MV-4-11 (cell line): ENCODE results near the gene DNAJC25.

ENCODE experiments used
- DNase-seq: peaks from one replicate; lab custom pipeline; 2025; lab: John Stamatoyannopoulos, UW

DNAJC25 gene

DNA sequence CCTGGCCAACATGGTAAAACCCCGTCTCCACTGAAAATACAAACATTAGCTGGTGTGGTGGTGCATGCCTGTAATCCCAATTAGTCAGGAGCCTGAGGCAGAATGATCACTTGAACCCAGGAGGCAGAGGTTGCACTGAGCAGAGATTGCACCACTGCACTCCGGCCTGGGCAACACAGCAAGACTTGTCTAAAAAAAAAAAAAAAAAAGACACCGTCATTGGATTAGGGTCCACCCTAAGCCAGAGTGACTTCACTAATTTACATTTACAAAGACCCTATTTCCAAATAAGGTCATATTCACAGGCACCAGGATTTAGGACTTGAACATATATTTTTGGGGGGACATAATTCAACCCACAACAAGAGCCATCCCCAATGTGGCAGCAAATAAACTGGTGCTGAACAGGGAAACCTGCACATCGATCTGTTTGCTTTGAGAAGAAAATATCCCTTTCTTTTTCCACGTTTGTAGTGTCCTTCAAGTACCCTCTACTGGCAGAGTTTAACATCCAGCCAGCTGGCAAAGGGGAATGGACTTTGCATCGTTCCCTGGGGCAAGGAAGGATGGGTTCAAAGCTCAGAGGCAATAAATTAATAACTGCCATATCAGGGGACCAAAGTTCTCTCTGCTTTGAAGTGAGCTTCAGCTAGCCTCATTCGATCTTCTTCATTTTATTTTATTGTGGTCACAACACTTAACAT lies 3.7 kb upstream of the DNAJC25 start:
- DNase-seq = no peak

DNA sequence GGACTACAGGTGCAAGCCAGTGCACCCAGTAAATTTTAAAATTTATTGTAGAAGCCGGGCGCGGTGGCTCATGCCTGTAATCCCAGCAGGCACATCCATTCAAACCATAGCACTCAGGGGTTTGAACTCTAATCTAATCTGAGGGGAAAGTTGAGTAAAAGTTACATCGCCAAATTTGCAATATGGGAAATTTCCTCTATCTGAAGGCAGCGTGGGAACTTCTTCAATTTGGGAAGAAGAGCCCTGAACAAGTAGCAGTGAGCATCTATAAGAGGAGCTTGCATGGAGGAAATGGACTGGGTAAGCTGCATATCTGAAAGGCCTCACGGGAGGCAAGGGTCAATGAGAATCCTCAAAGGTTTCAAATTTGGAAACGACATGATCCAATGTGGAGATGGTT lies 2.7 kb upstream of the DNAJC25 start:
- no peak for DNase-seq

DNA sequence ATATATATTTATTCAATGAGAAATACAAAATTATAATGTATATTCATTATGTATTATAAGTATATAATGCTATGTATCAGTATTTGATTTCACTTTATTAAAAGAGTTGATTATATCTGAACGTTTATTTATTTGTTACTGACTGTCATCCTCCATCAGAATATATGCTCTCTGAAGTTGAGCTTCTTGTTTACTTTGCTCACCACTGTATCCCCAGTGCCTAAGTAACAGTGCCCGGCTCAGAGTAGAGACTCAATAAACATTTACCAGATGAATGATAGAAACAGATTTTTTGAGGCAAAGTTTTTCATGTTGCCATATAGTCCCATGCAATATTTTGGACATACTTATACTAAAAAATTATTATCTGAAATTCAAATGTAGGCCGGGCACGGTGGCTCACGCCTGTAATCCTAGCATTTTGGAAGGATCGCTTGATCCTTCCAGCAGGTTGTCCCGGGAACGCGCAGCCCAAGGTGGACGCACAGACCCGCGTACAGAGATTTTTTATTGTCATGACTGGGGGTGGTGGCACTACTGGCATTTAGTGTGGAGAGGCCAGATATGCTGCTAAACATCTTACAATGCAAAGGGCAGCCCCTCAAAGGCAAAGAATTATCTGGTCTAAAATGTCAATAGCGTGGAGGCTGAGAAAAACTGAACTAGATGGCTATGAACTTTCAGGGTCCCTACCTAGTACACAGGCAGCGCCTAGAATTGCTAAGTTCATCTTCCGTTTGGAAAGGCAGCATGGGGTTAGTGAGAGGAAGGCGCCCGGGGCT lies 761 bp upstream of the DNAJC25 start:
- no peak for DNase-seq

DNA sequence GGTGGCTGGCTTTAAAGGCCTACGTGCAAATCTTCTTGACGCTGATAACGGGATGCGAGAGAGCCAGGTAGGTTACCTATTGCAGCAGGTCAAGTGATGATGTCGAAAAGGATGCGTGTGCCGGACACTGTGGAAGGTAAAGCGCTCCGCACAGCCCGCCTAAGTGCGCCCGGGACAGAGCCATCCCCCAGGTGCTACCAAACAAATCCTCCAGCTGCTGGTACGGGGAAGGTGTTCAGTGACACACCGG lies 245 bp upstream of the DNAJC25 start:
- no peak for DNase-seq

DNA sequence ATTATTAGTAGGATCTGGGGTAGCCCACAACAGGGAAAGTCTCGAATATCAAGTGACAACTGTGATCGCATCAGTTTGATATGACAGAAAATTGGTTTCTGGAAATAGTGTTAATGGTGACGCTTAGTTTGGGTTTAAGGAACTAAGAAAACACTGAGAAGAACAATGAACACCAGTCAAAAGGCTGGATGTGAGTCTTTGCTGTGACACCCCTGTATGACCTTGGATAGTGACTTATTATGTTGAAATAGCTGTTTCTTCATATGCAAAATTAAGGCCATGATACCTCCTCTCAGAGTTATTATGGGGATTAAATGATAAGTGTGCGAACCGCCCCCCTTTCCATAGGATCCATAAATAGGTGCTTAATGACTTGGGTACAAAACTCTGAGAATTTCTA lies 926 bp downstream of the DNAJC25 start:
- DNase-seq = peak; percentile 55

DNA sequence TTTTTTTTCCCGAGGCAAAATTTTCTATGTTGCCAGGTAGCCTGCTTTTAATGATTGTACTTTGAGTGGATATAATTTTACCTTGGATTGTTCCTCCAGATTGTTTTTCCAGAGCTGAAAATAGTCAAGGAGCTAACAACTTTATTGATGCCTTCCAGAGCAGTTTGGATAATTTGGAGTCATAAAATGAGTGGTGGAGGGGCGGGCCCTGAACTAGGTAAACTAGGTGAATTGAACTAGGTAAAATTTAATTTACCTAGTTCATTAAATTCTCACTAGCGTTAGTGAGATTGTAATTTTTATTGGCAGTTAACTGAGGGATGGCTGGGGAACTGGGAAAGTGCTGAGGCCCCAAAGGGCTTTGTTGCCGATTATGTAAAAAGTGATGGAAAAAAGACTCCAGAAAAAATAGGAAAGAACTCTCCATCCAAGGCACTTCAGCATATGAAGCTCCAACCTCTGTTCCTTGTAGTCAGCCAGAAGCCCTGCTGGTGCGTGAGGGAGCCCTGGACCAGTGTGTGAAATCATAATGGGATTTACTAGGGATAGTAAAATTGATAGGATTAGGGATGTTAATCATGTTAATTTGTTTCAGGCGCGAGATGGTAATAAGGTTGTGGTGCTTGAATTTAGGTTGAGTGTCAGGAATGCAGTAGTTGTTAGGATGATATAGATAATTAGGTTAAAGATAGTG lies 1.7 kb downstream of the DNAJC25 start:
- DNase-seq = no peak

DNA sequence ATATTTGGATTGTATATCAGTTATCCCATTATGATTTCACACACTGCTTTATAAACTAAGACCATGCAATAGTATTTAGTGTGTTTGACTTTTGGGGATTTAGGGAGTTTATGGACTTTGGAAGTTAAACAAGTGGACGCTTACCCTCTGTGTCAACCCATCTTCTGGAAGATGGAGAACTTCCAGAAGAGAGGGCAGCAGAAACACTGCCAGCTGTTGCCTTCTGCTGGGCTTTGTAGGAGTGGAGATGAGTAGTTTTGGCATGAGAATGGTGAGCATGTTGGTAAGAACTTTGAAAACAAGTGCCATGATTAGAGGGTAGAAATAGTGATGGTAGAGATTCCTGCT lies 2.2 kb downstream of the DNAJC25 start:
- no peak for DNase-seq

DNA sequence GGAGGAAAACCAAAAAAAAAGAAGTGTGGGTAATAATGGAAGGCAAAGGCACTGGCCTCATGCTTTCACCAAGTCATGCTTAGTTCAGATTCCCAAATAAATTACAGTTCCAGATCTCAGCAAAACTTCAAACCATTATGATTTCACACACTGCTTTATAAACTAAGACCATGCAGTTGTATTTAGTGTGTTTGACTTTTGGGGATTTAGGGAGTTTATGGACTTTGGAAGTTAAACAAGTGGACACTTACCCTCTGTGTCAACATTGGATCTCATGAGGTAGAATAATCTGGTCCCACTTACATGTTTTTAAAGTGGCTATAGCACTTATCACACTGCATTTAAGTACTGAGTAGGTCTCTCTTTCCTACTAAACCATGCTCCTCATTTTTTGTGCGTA lies 3.7 kb downstream of the DNAJC25 start:
- no peak for DNase-seq

DNA sequence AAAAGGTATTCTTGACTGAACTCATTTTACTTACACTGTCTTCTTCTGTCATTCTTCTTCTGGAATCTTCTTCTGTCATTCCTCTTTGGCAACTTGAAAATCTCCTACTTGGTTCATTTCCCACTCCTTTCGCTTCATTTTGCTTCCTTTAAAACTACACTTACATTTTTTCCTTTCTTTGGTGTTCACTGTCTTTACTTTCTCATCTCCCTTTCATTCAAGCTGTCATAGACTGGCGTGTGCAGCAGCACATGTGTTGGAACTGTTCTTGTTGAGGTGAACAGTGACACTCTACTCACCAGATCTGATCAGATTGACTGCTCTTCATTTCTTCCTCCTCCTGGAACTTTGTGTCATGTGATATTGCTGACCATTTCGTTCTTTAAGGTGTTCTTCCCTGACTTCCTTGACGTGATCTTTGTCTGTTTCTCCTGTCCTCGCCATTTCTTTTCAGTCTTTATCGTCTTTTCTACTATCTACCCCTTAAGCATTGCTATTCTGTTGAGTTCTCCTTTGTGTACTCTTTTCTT lies 6.4 kb downstream of the DNAJC25 start:
- no peak for DNase-seq

DNA sequence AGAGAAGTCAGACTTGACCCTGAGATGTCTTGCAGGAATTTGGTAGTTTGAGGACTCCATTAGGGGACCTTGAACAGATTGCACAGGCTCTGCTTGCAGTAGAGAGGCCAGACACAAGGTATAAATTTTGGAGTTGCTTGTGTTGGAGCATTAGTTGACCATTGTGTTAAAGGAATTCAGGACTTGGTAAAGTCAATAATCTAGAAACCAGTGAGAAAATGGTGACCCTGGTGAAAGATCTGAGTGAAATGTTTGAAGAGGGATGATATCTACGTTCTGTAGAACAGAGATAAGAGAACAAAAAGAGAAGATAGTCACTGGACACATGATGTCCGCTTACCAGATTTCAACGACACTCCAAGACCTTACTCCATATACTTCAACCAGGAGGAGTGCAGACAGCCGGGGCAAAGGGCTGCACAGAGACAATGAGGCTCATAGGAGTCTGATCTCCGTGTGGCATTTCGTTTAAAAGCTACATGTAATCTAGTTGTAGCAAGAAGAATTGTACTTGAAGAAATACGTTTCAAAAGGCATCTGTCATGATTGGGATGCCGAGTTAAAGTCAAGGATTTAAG lies 13.2 kb downstream of the DNAJC25 start:
- DNase-seq = no peak

DNA sequence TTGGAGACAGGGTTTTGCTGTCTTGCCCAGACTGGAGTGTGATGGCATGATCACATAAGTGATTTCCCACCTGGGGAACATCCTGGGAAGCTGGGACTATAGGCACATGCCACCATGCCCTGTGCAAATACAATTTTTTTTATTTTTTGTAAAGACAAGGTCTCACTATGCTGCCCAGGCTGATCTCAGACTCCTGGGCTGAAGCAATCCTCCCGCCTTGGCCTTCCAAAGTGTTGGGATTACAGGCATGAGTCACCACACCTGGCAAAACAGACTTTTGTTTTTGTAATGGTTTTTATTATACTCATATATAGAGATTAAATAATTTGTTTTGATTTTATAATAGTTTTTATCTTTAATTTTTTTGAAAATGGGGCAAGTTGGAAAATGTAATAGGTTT lies 14.7 kb downstream of the DNAJC25 start:
- no peak for DNase-seq

DNA sequence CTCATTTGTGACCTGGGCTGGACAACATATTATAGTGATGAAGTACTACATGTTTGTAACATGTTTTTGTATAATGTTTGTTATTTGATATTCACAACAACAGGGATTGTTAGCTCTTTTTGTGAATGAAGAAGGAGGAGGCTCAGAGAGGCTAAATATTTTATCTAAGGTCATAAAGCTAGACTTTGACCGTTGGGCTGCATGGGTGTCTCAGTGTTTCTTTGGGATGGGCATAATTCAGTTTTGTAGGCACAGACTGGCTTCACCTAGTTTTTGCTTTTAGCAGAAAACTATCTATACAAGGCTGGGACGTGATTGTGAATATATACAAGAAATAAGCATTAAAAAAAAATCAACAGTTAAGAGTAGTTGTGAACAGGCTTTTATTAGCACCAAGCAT lies 15.3 kb downstream of the DNAJC25 start:
- DNase-seq = no peak

DNA sequence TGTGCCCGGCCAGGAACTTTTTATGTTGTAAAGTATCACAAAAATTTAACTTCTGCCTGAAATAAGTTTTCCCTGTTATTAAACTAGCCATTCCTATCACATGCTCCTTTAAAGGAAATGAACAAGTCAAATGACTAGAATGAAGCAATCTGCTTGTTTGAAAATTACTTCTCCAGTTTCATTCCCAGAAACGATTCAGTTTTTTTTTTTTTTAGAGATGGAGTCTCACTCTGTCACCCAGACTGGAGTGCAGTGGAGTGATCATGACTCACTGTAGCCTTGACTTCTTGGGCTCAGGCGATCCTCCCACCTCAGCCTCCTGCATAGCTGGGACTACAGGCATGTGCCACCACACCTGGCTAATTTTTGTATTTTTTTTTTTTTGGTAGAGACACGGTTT lies 16.9 kb downstream of the DNAJC25 start:
- peak; percentile 19 for DNase-seq

DNA sequence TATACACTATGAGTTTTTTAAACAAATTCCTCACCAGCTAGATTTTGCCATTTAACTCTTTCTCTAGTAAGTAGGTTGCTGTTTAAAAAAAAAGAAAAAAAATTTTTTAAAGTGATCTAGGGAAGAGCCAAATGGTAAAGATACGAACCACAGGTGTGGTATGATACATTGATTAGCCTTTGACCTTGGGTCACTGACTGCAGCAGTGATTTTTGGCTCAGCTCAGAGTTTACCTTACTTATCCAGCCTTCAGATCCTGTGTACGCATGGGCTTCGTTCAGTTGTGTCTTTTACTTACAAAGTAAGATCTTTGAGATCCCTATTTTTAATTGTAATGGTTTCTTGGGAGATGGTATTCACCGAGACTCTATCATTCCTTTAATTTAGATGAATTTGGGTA lies 17.9 kb downstream of the DNAJC25 start:
- no peak for DNase-seq

DNA sequence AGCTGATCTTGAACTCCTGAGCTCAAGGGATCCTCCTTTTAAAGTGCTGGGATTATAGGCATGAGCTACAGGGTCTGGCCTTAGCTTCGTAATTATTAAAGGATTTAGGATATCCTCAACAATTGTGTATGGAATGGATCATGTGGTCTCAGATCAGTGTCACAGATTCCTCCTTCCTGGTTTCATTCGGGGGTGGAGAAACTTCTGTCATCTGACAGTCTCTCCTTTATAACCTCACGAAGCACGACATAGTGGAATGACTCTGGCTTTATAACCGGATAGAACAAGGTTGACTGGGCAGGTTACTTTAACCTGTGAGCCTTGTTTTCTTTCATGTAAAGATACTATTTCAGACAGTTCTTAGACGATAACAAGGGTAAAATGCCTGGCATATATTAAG lies 25.9 kb downstream of the DNAJC25 start:
- no peak for DNase-seq

DNA sequence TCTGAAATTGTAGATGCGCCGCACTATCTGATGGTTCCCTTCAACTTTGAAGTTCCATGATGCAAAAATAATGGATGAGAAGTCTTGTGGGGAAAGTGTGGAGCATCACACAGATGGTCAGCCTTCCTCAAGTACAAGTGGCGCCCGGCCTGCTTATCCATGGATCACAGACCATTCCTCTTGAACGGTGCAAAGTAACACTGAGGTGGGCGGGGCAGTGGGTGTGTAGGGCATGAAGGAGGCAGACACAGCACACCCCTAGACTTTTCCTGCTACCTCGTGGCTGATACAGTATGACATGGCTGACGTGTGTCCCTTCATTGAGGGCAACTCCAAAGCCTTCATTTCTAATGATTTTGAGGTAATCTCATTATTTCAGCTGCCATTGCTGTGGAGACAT lies 27.8 kb downstream of the DNAJC25 start:
- DNase-seq = no peak

DNA sequence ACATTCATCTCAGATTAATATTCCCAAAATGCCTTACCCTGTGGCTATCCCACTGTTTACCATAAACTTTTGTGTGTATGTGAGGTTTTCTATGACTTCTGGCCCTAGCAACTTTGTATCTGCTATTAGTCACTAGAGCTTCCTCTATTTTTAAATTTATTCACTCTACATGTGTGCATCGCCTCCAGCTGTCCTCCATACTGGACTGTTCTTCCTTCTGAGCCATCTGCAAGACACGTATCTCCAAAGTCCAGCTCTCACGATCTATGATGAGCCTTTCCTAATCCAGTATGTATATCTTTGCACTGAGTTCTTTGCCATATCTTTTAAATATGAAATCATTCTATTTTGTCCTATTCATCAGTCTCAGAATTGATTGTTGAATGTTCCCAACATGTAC lies 28.6 kb downstream of the DNAJC25 start:
- peak; percentile 6 for DNase-seq

DNA sequence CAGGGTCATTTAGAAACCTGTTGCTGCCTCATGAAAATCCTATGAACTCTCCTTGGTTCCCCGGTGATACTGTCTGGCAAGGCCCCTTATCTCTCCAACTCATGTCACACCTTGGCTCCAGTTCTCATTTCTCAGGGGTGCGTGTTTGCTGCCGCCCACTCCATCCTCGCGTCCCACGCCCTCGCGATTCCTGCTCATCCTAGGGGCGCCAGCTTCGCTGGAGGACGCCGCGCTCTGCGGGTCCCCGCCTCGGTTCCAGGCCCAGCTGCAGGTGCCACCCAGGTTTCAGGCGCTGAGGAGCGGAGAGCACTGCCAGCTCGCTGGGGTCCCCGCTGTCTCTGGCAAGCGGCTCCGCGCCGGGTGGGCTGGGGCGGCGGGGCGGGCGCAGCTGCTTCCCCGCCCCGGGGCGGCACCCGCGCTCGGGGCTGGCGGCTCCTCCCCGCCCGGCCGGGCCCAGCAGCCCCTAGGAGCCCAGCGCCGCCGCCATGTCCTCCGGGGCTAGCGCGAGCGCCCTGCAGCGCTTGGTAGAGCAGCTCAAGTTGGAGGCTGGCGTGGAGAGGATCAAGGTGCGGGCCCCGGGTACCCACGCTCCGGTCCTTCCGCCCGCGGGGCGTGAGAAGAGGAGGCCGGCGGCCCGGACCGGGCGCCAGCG lies 30.1 kb downstream of the DNAJC25 start, which contains the start of gene GNG10:
TSS of gene GNG10 (plus strand) at position 456 of the 652 bp plus-strand sequence. CDS start at position 486, 30 bp downstream.
- DNase-seq = no peak

DNA sequence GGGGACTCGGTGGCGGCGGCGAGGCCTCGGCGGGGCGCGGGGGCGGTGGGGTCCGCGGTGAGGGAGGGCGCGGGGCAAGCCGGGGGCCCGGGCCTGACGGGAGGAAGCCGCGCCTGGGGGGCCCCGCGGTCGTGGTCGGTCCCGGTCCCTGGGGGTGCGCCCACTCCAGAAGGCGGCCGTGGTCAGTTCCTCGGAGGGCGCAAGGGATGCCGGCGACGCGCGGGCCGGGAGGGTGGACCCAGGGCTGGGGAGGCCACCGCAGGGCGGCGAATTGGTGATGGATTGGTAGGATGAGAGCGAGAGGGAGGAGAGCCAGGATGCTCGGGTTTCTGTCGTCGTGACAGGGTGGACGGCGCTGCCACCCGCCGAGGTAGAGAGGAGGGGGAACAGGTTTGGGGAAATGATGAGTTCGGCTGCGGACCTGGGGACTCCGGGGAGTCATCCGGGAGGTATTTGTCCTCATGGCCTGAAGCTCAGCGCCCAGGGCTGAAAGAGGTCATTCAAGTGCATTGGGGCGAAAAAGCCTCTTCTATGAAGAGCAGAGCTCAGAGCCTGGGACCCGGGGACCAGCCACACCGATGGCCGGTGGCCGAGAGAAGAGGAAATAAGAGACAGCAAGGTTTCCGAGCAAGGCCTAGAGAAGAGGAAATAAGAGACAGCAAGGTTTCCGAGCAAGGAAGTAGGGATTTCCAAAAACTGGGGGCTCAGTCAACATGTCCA lies 30.8 kb downstream of the DNAJC25 start:
- peak; percentile 10 for DNase-seq

DNA sequence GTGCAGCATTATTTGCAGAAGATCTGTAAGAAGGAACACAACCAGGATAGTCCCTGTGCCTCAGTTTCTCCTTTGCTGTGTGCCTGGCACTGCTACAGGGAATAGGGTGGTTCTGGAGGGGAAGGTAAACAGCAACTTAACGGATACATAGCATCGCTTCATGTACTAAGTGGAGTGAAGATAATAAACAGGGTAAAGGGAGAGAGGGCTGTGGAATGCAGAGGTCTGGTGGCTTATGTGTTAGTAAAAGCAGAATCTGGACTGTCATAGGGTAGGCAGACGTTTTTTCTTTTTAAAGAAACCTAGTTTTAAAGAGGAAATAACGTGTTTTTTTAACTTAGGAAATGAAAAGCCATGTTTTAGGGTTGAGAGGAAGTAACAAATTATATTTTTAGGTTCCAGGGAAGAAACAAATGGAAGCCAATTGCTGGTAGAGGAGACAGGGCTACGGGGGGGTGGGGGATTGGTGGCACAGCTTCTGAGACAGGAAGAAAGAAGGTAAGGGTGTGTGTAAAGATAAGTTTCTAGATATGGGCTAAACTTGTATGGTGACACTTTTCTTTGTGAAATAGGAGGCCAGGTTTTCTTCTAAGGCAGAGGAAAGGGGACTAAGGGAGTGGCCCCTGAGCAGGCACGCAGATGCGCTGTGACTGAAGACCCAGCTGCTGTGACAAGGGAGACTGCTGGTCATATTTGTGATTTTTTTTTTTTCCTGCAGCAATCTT lies 31.6 kb downstream of the DNAJC25 start:
- peak; percentile 29 for DNase-seq

DNA sequence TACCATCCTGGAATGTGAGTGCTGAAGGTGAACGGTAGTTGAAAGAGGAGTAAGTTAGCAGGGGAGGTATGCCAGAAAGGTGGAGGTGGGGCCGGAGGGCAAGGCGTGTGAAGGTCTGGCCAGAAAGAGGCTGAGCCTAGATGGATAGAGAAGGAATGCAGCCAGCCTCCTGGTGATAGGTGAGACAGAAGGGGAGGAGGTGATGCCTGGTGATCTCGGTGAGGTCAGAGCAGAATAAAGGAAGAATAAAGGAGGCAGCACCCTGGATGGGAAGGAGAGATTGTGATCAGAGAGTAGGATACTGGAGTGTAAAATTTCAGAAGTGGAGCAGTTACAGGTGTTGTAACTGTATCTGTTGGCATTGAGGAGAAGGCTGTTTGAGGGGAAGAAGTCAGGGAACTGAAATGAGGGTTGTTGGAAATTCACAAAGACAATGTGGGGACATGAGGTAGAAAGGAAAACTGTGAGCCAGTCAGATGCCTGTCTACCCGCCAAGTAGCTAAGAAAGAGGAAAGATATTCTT lies 32.2 kb downstream of the DNAJC25 start:
- DNase-seq = no peak
